Pancreas (tissue), 10 donors: Measurements from ENCODE around the gene DAPK2. TPM values are rescaled to one million over a fixed set of nuclear protein-coding genes. Genes with fewer than 3 reads are reported as not detected.
"Not testable (repeated sequence)": the region's sequence is repeated elsewhere in the genome, so short reads cannot be mapped to it uniquely, and the experiment has no call there.

Experiments
- ATAC-seq, 4 donors: fragments of 200-7000 bp; cut with Tn5 transposase; one replicate each; pipeline versions ENCODE4 v1.8.0 to v1.9.1; 2020; ENCODE audit warnings: mild to moderate bottlenecking in 4 of 4, moderate library complexity in 4 of 4
- DNase-seq, 6 donors: peaks; one replicate each; pipeline ENCODE4 v3.0.0-alpha.2; 2020
- FAIRE-seq: peaks from 2 replicates; lab custom pipeline; 2012; peaks lifted over from hg19 to GRCh38; lab: Jason Lieb, UNC
- H3K27ac ChIP-seq, 4 donors: fragments of 200-600 bp; sonication (generic); 1 replicate in 3 of 4; 2 replicates in 1 of 4; pipeline versions ENCODE4 v1.5.0 to v1.8.0; 2020
- H3K27me3 ChIP-seq, 4 donors: fragments of 200-600 bp; one replicate each; pipeline ENCODE4 v1.8.0; 2021
- H3K36me3 ChIP-seq, 3 donors: fragments of 200-600 bp; sonication (generic) in 1 of 3; one replicate each; pipeline versions ENCODE4 v1.5.0 to v1.8.0; 2020 to 2021
- H3K4me1 ChIP-seq, 3 donors: fragments of 200-600 bp; one replicate each; pipeline ENCODE4 v1.8.0; 2021
- H3K4me3 ChIP-seq, 4 donors: fragments of 200-600 bp; sonication (generic) in 2 of 4; one replicate each; pipeline versions ENCODE4 v1.5.0 to v1.8.0; 2020 to 2021
- H3K9me3 ChIP-seq, 4 donors: fragments of 200-600 bp; one replicate each; pipeline ENCODE4 v1.8.0; 2021
- WGBS, 2 donors: extraction: QIAGEN DNeasy Blood & Tissue Kit; methylation state at CpG; one replicate each; pipeline ENCODE4 v1.1.7; 2013; 5-methylcytosine and 5-hydroxymethylcytosine counted together
- intact Hi-C, 3 donors: fragments of 100-400 bp; cut with DNase I; formaldehyde crosslinking; loops; one replicate each; pipeline versions ENCODE4 v1.11.1 to v1.14.2; 2022
- polyA plus RNA-seq, 2 donors: library from polyadenylated mRNA; stranded (reverse); fragments of 200-250 nt; gene quantifications; one replicate each; pipeline ENCODE4 v1.2.3, GENCODE V29; 2013
- total RNA-seq, 6 donors: library from RNA; stranded (reverse); fragmentation: NEBNext Ultra II Directional in 4 of 6; extraction: Animal tissue kit (Norgen Biotek cat#: 25700) in 4 of 6; gene quantifications; one replicate each; pipeline versions ENCODE4 v1.2.1 to v1.2.4, GENCODE V29; 2021 to 2023
- TF ChIP-seq, protein P1 (sequence below), 4 donors: fragments of 200-600 bp; sonication (generic) in 3 of 4; IDR thresholded peaks; one replicate each; pipeline versions ENCODE4 v1.5.0 to v1.8.0; 2021; ENCODE audit warnings: antibody characterized with exemption in 4 of 4
- donor health status: healthy with polysubstance abuse.
- donor health status: DM: no; HTN: no; CAD: no; lungs with moderate emphysema.
- donor health status: DM: no; HTN: no; CAD: no.
- donor health status: control.
- donor health status: control.
- donor health status: Bipolar disorder and iron deficiency.
- donor health status: DM: yes; HTN: yes; CAD: no.
- donor health status: DM: no; HTN: no; CAD: no.
- donor health status: DM: no; HTN: no; CAD: no.
- donor health status: DM: yes; HTN: yes; CAD: no.

Gene DAPK2
- total and polyA plus RNA-seq, 8 donors: 2.1 to 8.0 (median 5.4) TPM

DNA sequence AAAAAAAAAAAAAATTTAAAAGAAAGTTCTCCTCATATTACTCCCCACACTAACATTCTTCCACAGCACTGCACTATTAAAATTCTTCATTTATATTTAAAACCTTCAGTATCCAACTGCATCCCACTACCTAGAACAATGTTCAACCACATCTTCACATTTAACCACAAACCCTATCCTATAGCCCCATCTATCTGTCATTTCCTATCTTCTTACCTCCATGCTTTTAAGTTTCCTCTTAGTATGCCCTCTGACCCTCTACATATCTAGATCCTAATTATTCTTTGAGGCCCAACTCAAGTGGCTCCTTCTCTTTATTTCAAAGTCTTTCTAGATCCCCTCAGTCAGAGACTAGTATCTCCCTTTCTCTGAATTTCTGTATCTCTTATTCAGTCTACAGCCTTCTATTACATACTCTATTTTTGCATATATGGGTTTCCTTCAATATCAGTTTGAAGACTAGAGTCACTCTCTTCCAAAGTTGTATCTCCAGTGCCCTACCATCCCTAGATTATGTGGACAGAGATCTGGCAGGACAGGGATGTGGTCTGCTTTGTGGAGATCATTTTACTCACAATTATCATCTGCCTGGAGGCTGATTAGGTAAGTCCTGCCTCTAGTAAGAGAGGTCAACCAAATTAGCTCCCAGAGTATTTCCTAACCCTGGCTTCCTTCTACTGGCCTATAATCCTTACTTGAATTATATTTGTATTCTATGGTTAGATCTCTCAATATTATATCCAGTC is 46.0 kb upstream of the DAPK2 start:
- FAIRE-seq (no peak), DNase-seq (no peak), ATAC-seq (no peak)
- intact Hi-C loops: no loop called here
- H3K4me1 ChIP-seq: peaks cover 0 to 34% (median 22%) of the 10 kb centered on the region in 3 donors
- peak overlapping the region in 2 of 4 donors; percentile 58 to 69 for H3K4me3 ChIP-seq
- TF ChIP-seq, protein P1, sequence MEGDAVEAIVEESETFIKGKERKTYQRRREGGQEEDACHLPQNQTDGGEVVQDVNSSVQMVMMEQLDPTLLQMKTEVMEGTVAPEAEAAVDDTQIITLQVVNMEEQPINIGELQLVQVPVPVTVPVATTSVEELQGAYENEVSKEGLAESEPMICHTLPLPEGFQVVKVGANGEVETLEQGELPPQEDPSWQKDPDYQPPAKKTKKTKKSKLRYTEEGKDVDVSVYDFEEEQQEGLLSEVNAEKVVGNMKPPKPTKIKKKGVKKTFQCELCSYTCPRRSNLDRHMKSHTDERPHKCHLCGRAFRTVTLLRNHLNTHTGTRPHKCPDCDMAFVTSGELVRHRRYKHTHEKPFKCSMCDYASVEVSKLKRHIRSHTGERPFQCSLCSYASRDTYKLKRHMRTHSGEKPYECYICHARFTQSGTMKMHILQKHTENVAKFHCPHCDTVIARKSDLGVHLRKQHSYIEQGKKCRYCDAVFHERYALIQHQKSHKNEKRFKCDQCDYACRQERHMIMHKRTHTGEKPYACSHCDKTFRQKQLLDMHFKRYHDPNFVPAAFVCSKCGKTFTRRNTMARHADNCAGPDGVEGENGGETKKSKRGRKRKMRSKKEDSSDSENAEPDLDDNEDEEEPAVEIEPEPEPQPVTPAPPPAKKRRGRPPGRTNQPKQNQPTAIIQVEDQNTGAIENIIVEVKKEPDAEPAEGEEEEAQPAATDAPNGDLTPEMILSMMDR (IDR thresholded peaks at IDR 0.05): no peak
- peak overlapping the region in 3 of 4 donors; percentile 82 to 93 (median 92) for H3K27ac ChIP-seq
- H3K36me3 ChIP-seq: peaks cover 0 to 10% (median 0%) of the 10 kb centered on the region in 3 donors
- H3K9me3 ChIP-seq: no peaks in the 10 kb centered on the region
- H3K27me3 ChIP-seq: no peaks in the 10 kb centered on the region

DNA sequence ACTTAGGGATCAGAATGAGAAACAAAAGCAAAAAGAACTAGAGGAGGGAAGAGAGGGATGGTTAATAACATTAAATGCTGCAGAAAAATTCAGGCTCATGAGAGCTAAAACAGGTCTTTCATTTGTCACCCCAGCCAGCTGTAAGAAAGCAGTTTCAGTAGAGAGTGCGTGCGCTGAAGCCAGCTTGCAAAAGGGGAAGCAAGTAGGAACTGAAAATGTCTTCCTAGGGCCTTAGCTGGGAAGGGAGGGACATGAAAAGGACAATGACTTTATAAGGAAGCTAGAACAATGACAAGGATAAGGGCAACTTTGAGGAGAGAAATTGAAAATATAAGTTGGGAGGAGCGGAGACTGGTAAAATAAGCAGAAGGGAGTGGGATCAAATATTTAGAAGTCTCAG is 44.2 kb upstream of the DAPK2 start:
- Histone ChIP-seq H3K36me3 (peaks cover 0 to 10% (median 0%) of the 10 kb centered on the region in 3 donors), H3K4me3 (no peak overlapping the region), H3K4me1 (peaks cover 0 to 34% (median 19%) of the 10 kb centered on the region in 3 donors), H3K27ac (peak overlapping the region in 2 of 4 donors; percentile 20 to 21), H3K27me3 (no peaks in the 10 kb centered on the region), H3K9me3 (no peaks in the 10 kb centered on the region)
- no peak for FAIRE-seq
- DNase-seq: no peak
- TF ChIP-seq, protein P1 (IDR thresholded peaks at IDR 0.05): no peak
- WGBS, 2 donors: 70 to 72% methylated on average over 3 of the region's 3 CpGs
- no peak for ATAC-seq
- intact Hi-C loops: no loop called here

DNA sequence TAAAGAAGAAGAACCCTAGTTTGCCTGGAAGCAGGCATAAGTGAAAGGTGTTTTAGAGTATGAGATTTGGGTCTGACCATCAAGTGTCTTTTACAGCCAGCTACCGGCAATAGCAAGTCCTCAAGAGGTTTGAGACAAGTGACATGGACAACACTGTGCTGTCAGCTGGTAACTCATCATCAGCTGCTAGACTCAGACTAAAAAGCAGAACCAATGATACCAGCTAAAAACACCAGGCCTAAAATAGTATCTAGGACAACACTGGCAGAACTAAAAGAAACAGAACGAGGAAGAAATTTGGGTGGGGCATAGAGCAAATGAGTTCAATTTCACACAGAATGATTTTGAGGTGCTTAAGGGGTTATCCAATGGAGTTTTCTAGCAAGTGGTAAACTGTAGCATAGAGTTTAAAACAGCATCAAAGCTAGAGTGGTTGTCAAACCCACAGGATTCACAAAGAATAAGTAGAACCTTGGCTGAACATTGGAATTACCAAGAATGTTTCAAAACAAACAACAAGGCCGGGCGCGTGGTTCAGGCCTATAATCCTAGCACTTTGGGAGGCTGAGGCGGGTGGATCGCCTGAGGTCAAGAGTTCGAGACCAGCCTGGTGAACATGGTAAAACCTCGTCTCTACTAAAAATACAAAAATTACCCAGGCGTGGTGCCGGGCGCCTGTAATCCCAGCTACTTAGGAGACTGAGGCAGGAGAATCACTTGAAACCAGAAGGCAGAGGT is 43.4 kb upstream of the DAPK2 start:
- intact Hi-C loops: no loop called here
- DNase-seq (no peak), ATAC-seq (no peak), FAIRE-seq (no peak)
- H3K27me3 ChIP-seq: no peaks in the 10 kb centered on the region
- peaks cover 0 to 17% (median 0%) of the 10 kb centered on the region in 3 donors for H3K36me3 ChIP-seq
- peak overlapping the region in 2 of 4 donors; percentile 10 to 29 for H3K27ac ChIP-seq
- WGBS, 2 donors: 83 to 89% methylated on average over 12 of the region's 12 CpGs
- no peak overlapping the region for H3K4me3 ChIP-seq
- H3K4me1 ChIP-seq: peaks cover 0 to 28% (median 12%) of the 10 kb centered on the region in 3 donors
- TF ChIP-seq, protein P1 (IDR thresholded peaks at IDR 0.05): no peak
- H3K9me3 ChIP-seq: no peaks in the 10 kb centered on the region

DNA sequence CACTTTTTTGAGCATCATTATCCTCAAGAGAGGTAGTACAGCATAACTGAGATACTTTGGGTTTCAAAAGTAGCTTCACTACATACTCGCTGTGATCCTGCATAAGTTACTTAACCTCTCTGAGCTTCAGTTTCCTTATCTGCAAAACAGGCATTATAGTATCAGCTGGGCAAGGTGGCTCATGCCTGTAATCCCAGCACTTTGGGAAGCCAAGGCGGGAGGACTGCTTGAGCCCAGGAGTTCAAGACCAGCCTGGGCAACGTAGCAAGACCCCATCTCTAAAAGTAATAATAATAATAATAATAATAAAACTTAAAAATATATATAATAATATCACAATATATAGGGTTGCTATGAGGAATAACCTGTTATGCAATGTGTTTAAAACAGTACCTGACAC is 36.5 kb upstream of the DAPK2 start:
- FAIRE-seq: no peak
- TF ChIP-seq, protein P1 (IDR thresholded peaks at IDR 0.05): no peak
- no peak for ATAC-seq
- Histone ChIP-seq H3K27ac (no peak overlapping the region), H3K4me3 (no peak overlapping the region), H3K9me3 (no peaks in the 10 kb centered on the region), H3K36me3 (peaks cover 0 to 16% (median 0%) of the 10 kb centered on the region in 3 donors), H3K27me3 (no peaks in the 10 kb centered on the region), H3K4me1 (no peaks in the 10 kb centered on the region)
- WGBS, 2 donors: 84 to 90% methylated on average over 3 of the region's 3 CpGs
- intact Hi-C loops: no loop called here
- DNase-seq: no peak

DNA sequence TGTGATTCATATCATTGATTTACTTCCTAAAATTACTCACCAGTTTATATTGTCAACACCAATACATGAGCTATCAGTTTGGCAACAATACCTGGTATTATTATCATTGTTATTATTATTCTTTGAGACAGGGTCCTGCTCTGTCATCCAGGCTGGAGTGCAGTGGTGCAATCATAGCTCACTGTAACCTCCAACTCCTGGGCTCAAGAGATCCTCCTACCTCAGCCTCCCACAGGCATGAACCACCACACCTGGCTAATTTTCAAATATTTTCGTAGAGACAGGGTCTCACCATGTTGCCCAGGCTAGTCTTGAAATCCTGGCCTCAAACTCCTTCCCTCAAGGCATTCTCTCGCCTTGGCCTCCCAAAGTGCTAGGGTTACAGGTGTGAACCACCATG is 27.2 kb upstream of the DAPK2 start:
- Histone ChIP-seq H3K27ac (peak overlapping the region in 3 of 4 donors; percentile 13 to 91 (median 80)), H3K4me1 (peaks cover 24 to 57% (median 44%) of the 10 kb centered on the region in 3 donors)
- H3K36me3 ChIP-seq, FAIRE-seq, H3K9me3 ChIP-seq, DNase-seq, H3K27me3 ChIP-seq, H3K4me3 ChIP-seq, intact Hi-C loops, ATAC-seq: not testable (repeated sequence)
- 90 to 92% methylated on average over 2 of the region's 2 CpGs for WGBS, 2 donors
